Measurements from ENCODE around the gene RALGAPA1.
"Not testable (repeated sequence)": the region's sequence is repeated elsewhere in the genome, so short reads cannot be mapped to it uniquely, and the experiment has no call there.

The RALGAPA1 gene

DNA sequence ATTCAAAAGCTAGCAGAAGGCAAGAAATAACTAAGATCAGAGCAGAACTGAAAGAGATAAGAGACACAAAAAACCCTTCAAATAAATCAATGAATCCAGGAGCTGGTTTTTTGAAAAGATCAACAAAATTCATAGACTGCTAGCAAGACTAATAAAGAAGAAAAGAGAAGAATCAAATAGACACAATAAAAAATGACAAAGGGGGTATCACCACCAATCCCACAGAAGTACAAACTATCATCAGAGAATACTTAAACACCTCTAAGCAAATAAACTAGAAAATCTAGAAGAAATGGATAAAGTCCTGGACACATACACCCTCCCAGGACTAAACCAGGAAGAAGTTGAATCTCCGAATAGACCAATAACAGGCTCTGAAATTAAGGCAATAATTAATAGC, 189.6 kb downstream of the RALGAPA1 start:
- not testable (repeated sequence) for DNase-seq

DNA sequence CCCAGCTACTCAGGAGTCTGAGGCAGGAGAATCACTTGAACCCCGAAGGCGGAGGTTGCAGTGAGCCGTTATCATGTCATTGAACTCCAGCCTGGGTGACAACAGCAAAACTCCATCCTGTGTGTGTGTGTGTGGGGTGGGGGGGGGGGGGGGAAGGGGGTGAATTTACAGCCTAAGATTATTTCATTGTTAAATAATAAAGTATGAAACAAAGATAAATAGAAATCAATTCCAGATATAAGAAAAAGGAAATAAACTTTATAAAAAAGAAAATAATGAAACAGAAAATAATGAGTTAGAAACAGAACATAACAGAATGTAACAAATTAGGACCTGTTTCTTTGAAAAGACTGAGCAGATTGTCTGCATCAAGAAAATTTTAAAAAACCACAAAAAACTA, 191.6 kb downstream of the RALGAPA1 start:
- DNase-seq: no peak

DNA sequence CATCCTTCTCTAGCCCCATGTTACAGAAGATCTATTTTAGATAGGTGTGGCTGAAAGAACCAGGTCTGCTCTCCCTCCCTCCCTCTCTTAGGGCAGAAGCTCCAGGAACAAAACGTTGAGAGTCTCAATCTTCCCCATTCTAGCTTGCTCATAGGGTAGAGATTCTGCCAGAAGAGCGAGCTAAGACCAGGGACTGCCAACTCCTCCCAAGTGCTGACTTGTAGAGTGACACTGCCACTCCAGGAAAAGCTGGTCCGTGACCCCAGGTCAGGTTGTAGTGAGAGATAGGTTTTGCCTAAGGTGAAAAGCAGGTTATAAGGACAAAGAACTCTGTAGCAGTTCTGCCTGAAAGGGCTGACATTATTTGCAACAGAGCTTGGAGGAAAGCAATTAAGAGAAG, 201.7 kb downstream of the RALGAPA1 start:
- DNase-seq: no peak

DNA sequence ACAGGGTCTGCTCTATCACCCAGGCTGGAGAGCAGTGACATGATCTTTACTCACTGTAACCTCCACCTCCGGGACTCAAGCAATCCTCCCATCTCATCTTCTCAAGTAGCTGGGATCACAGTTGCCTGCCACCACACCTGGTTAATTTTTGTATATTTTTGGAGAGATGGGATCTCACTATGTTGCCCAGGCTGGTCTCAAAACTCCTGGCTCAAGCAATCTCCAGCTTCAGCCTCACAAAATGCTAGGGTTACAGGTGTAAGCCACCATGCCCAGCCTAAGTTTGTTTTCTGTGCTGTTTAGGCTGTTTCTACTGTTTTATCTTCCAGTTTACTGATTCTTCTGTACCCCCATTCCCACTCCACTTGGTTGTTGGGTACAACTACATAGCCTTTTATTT, 208.8 kb downstream of the RALGAPA1 start:
- DNase-seq: no peak

DNA sequence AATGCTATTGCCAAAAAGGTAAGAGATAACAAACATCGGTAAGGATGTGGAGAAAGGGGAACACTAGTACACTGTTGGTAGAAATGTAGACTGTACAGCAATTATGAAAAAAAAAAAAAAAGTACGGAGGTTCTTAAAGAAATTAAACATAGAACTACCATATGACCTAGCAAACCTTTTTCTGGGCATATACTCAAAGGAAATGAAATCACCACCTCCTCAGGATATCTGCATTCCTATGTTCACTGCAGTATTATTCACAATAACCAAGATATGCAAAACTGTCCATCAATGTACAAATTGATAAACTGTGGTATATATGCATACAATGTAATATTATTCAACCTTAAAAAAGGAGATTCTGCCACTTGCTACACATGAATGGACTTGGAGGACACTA, 214.5 kb downstream of the RALGAPA1 start:
- no peak for DNase-seq

DNA sequence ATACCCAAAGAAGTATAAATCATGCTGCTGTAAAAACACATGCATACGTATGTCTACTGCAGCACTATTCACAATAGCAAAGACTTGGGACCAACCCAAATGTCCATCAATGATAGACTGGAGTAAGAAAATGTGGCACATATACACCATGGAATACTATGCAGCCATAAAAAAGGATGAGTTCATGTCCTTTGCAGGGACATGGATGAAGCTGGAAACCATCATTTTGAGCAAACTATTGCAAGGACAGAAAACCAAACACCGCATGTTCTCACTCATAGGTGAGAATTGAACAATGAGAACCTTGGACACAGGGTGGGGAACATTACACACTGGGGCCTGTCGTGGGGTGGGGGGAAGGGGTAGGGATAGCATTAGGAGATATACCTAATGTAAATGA, 221.7 kb downstream of the RALGAPA1 start:
- DNase-seq: not testable (repeated sequence)

- no peak for DNase-seq
These were observed 230.5 kb downstream of the RALGAPA1 start for GRCh38 chr14:35578639-35579038.

DNA sequence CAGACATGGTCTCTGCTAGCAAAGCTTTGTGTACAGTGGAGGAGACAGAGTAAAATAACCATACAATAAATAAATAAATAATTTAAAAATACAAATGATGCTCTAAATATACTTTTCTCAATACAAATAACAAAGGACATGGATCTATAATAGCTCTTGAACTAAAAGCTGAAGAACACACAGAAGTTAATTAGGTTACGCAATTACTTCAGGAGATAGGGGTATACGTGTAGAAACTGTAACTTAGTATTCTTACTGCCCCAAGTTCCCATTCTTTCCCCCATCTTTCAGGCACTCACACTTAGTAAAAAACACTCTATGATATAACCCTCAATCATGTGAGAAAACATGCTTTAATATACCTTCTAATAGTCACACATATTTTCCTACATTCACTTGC, 231.0 kb downstream of the RALGAPA1 start:
- no peak for DNase-seq

DNA sequence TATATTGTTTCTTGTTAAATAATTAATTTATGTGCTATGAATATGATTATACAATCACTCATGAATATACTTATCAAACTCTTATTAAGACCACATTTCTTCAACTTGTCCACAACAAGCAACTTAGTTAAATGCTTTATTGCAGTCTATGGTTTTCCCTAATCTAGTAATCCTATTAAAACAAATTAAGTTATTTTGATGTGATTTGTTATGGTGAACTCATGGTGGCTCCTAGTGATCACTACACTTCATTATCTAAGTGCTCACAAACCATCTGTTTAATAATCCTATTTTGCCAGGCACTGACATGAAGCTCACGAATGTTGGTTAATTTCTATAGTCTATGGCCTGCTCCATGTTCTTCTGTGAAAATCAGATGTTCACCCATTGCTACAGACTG, 232.2 kb downstream of the RALGAPA1 start:
- DNase-seq: no peak

- no peak for DNase-seq
These were observed 232.8 kb downstream of the RALGAPA1 start for GRCh38 chr14:35576260-35576659.

GRCh38 chr14:35573911-35574310, 235.2 kb downstream of the RALGAPA1 start:
- DNase-seq: no peak

DNA sequence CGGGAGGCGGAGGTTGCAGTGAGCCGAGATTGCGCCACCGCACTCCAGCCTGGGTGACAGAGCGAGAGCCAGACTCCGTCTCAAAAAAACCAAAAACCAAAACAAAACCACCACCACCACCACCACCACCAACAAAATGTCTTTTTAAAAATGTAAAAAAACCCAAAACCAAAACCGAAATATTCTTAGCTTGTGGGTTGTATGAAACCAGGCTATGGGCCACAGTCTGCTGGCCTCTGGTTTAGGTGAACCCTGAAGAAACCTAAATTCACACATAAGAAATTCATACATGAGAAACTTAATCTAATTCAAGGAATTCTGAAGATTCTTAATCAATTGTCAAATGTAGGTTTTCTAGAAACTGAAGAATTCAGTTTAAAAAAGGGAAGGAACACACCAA, 237.5 kb downstream of the RALGAPA1 start:
- no peak for DNase-seq

GRCh38 chr14:35565871-35566464, 243.1 kb downstream of the RALGAPA1 start:
- DNase-seq: no peak

DNA sequence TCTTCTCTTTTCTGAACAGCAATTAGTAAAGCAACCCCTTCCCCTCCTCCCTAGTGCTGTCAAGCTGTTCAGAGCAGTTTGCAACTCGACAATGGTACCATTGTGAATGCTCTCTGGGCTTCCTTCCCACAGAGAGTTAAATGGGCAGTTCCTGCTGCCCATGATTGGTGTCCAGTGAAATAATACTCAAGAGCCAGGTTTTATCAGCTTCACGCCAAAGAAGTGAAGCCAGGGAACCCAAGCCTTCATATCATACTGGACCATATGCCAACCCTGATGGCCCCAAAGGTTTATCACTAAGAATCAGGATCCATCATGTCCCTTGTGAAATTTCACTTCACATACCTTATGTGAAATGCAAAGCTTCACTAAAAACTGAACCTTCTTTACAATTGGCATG, 250.4 kb downstream of the RALGAPA1 start:
- no peak for DNase-seq

DNA sequence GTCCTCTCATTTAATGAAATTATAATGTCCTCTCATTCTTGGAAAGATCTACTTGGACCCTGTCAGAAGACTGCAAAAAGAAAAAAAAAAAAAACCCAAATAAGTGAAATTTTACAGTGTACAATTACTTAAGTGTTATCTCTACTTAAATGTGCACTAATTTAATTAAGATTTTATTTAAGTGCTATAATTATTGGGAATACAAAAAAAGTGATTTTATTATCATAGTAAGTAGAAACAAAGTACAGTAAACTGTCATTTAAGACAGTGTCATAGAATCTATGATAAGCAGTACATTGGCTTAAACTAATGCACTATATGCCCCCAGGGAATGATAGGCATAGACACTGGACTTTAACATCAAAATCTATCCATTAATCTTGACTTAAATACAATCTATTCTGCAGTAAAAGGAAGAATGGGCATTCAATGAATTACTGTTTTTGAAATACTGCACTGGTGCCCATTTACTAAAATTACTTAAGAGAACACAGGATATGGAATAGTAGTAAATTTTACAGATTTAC, 251.8 kb downstream of the RALGAPA1 start:
- no peak for DNase-seq

- DNase-seq: no peak
These were observed 252.5 kb downstream of the RALGAPA1 start for GRCh38 chr14:35556548-35556947.

- no peak for DNase-seq
These were observed 255.3 kb downstream of the RALGAPA1 start for GRCh38 chr14:35553808-35554207.

GRCh38 chr14:35551081-35551480, 258.0 kb downstream of the RALGAPA1 start:
- DNase-seq: no peak

DNA sequence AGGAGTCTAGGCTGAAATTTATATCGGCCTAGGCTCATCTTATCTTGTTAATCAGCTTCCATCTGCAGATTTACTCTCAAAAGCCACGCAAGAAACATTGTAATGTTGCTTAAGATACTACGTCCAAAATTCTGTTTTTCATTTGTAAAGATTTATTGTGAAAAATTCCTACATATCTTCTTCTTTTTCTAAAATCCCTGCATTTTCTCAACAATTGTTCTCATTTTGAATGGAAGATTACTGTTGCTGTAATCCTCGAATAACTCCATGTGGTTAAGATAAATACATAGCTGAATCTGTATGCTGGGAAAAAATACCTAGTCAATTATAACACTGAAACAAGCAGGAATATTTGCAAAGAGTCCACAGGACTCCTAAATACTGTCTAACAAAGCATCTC, 259.5 kb downstream of the RALGAPA1 start:
- no peak for DNase-seq

DNA sequence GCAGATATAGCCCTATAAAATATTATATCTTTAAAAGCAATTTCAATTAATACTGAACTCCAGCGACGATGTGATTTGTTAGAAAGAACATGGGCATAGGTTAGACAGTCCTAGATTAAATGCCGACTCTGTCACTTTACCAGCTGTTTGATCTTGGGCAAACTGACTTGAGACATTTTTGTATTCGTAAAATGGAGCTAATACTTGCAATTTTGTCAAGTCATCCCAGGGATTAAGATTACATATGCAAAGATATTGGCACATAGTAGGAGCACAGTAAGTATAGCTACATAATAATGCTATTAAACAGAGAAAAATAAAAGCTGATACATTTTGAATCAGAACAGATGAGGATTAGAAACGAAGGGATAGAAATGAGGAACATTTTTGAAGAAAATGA, 266.1 kb downstream of the RALGAPA1 start:
- DNase-seq: no peak

- DNase-seq: no peak
These were observed 269.1 kb downstream of the RALGAPA1 start for GRCh38 chr14:35539969-35540368.

DNA sequence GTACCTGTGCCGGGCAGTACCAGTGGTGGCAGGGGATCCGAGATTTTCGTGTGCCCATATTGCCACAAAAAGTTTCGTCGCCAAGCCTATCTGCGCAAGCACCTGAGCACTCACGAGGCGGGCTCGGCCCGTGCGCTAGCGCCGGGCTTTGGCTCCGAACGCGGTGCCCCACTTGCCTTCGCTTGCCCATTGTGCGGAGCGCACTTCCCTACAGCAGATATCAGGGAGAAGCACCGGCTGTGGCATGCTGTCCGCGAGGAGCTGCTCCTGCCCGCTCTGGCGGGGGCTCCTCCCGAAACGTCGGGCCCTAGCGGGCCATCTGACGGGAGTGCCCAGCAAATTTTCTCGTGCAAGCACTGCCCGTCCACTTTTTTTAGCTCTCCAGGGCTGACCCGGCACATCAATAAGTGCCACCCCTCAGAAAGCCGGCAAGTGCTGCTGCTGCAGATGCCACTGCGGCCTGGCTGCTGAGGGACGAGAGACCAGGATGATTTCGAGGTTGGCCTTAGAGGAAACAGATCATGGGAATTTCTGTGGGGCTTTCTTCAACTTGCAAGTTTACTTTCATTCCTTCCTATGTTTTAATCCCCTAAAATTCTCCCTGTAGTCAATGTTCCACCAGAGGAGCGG, 273.5 kb downstream of the RALGAPA1 start:
- DNase-seq: no peak

GRCh38 chr14:35534873-35535482, 274.1 kb downstream of the RALGAPA1 start:
- peak; percentile 85 for DNase-seq

GRCh38 chr14:35534208-35534872, 274.8 kb downstream of the RALGAPA1 start:
- DNase-seq: peak; percentile 63
